Neural cell (in vitro differentiated cells): Measurements from ENCODE around the gene MIPOL1.

Source experiments
- EZH2 ChIP-seq: fragments of 200-600, 300-800 bp; shearing (Covaris generic), sonication (generic); IDR thresholded peaks from 2 replicates; pipeline ENCODE4 v1.6.1; 2014; ENCODE audit warnings: antibody characterized with exemption, low read length, borderline replicate concordance, mild to moderate bottlenecking; ENCODE audit not compliant: insufficient read depth, poor library complexity, severe bottlenecking
- RAD21 ChIP-seq: fragments of 450-650 bp; conservative IDR thresholded peaks from 2 replicates; pipeline ENCODE4 v1.6.1; 2014; ENCODE audit warnings: antibody characterized with exemption, mild to moderate bottlenecking, moderate library complexity
- SMC3 ChIP-seq: fragments of 450-650 bp; conservative IDR thresholded peaks from 2 replicates; pipeline ENCODE4 v1.6.1; 2014; ENCODE audit warnings: antibody characterized with exemption, mild to moderate bottlenecking, moderate library complexity; ENCODE audit not compliant: poor library complexity
- TF ChIP-seq, protein P1 (sequence below): IDR thresholded peaks from 2 replicates; pipeline ENCODE4 v1.6.1; 2012; ENCODE audit warnings: borderline replicate concordance
- TF ChIP-seq, protein P2 (sequence below): fragments of 450-650 bp; IDR thresholded peaks from 2 replicates; pipeline ENCODE4 v1.5.1; 2014; ENCODE audit warnings: antibody characterized with exemption, mild to moderate bottlenecking, moderate library complexity; ENCODE audit not compliant: poor library complexity, severe bottlenecking

DNA sequence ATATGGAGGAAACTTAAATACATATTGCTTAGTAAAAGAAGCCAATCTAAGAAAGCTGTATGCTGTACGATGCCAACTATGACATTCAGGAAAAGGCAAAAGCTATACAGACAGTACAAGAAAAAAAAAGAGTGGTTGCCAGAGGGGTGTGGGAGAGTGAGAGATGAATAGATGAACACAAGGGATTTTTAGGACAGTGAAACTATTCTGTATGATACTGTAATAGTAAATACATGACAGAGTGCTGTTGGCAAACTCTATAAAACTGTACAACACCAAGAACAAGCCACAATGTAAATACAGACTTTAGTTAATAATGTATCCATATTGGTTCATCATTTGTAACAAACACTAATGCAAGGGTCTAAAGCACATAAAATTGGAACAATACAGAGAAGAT is 10.9 kb upstream of the MIPOL1 start:
- no peak for TF ChIP-seq EZH2
- TF ChIP-seq, protein P1, sequence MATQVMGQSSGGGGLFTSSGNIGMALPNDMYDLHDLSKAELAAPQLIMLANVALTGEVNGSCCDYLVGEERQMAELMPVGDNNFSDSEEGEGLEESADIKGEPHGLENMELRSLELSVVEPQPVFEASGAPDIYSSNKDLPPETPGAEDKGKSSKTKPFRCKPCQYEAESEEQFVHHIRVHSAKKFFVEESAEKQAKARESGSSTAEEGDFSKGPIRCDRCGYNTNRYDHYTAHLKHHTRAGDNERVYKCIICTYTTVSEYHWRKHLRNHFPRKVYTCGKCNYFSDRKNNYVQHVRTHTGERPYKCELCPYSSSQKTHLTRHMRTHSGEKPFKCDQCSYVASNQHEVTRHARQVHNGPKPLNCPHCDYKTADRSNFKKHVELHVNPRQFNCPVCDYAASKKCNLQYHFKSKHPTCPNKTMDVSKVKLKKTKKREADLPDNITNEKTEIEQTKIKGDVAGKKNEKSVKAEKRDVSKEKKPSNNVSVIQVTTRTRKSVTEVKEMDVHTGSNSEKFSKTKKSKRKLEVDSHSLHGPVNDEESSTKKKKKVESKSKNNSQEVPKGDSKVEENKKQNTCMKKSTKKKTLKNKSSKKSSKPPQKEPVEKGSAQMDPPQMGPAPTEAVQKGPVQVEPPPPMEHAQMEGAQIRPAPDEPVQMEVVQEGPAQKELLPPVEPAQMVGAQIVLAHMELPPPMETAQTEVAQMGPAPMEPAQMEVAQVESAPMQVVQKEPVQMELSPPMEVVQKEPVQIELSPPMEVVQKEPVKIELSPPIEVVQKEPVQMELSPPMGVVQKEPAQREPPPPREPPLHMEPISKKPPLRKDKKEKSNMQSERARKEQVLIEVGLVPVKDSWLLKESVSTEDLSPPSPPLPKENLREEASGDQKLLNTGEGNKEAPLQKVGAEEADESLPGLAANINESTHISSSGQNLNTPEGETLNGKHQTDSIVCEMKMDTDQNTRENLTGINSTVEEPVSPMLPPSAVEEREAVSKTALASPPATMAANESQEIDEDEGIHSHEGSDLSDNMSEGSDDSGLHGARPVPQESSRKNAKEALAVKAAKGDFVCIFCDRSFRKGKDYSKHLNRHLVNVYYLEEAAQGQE: no peak
- TF ChIP-seq, protein P2, sequence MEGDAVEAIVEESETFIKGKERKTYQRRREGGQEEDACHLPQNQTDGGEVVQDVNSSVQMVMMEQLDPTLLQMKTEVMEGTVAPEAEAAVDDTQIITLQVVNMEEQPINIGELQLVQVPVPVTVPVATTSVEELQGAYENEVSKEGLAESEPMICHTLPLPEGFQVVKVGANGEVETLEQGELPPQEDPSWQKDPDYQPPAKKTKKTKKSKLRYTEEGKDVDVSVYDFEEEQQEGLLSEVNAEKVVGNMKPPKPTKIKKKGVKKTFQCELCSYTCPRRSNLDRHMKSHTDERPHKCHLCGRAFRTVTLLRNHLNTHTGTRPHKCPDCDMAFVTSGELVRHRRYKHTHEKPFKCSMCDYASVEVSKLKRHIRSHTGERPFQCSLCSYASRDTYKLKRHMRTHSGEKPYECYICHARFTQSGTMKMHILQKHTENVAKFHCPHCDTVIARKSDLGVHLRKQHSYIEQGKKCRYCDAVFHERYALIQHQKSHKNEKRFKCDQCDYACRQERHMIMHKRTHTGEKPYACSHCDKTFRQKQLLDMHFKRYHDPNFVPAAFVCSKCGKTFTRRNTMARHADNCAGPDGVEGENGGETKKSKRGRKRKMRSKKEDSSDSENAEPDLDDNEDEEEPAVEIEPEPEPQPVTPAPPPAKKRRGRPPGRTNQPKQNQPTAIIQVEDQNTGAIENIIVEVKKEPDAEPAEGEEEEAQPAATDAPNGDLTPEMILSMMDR: no peak
- no peak for TF ChIP-seq SMC3
- no peak for TF ChIP-seq RAD21
